ENCODE data around the gene ARHGEF25. TPM values are rescaled to one million over a fixed set of nuclear protein-coding genes. Genes with fewer than 3 reads are reported as not detected.

Gene ARHGEF25
- total RNA-seq, 1 donor from 2014 or later: 2.3 TPM

GRCh38 chr12:57583008-57583831 is 28.0 kb upstream of the ARHGEF25 start:
- peak; percentile 35 for DNase-seq (ENCODE audit: low read depth)

GRCh38 chr12:57584050-57584449 is 27.2 kb upstream of the ARHGEF25 start:
- Histone ChIP-seq H3K36me3 (ENCODE audit: control insufficient read depth, insufficient read depth, low read length) (peaks cover 3% of the 10 kb centered on the region), H3K4me3 (ENCODE audit: low read depth, low read length) (no peak overlapping the region), H3K27me3 (ENCODE audit: control insufficient read depth, insufficient read depth, low read length) (no peaks in the 10 kb centered on the region)
- no peak for TF ChIP-seq CTCF (IDR thresholded peaks at IDR 0.05; ENCODE audit: insufficient read depth, low read length, poor library complexity, severe bottlenecking)
- DNase-seq (ENCODE audit: low read depth): no peak

More at GRCh38 chr12:57583008-57583831, 28.0 kb upstream of the ARHGEF25 start:
- H3K4me3 ChIP-seq (ENCODE audit: low read depth, low read length): no peak overlapping the region
- peak; percentile 90 for TF ChIP-seq CTCF (IDR thresholded peaks at IDR 0.05; ENCODE audit: insufficient read depth, low read length, poor library complexity, severe bottlenecking)
- peaks cover 3% of the 10 kb centered on the region for H3K36me3 ChIP-seq (ENCODE audit: control insufficient read depth, insufficient read depth, low read length)
- no peaks in the 10 kb centered on the region for H3K27me3 ChIP-seq (ENCODE audit: control insufficient read depth, insufficient read depth, low read length)

GRCh38 chr12:57584690-57585089 is 26.5 kb upstream of the ARHGEF25 start:
- no peak for TF ChIP-seq CTCF (IDR thresholded peaks at IDR 0.05; ENCODE audit: insufficient read depth, low read length, poor library complexity, severe bottlenecking)
- H3K4me3 ChIP-seq (ENCODE audit: low read depth, low read length): no peak overlapping the region
- H3K36me3 ChIP-seq (ENCODE audit: control insufficient read depth, insufficient read depth, low read length): peaks cover 3% of the 10 kb centered on the region
- H3K27me3 ChIP-seq (ENCODE audit: control insufficient read depth, insufficient read depth, low read length): no peaks in the 10 kb centered on the region
- no peak for DNase-seq (ENCODE audit: low read depth)

DNA sequence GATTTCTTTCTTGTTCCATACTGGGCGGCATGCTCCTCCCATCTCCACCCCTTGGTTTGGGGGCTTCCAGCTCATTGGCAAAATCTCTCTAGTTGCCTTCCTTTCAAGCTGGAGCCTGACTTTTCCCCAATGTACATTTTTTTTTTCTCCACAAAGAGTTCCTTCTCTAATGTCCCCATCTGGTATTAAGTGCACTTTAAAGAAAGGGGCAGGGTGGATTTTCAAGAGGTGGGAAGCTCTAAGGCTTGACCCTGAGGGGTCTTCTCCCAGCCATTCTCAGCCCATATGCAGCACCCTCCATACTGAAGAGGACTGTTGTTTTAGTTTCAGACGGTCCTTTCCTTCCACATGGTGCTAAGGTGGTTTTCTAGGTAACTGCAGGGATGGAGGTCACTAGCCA is 26.1 kb upstream of the ARHGEF25 start:
- Histone ChIP-seq H3K27me3 (ENCODE audit: control insufficient read depth, insufficient read depth, low read length) (no peaks in the 10 kb centered on the region), H3K36me3 (ENCODE audit: control insufficient read depth, insufficient read depth, low read length) (peaks cover 3% of the 10 kb centered on the region), H3K4me3 (ENCODE audit: low read depth, low read length) (no peak overlapping the region)
- TF ChIP-seq CTCF (IDR thresholded peaks at IDR 0.05; ENCODE audit: insufficient read depth, low read length, poor library complexity, severe bottlenecking): no peak
- no peak for DNase-seq (ENCODE audit: low read depth)

- Histone ChIP-seq H3K4me3 (ENCODE audit: low read depth, low read length) (no peak overlapping the region), H3K36me3 (ENCODE audit: control insufficient read depth, insufficient read depth, low read length) (peaks cover 3% of the 10 kb centered on the region), H3K27me3 (ENCODE audit: control insufficient read depth, insufficient read depth, low read length) (no peaks in the 10 kb centered on the region)
- no peak for TF ChIP-seq CTCF (IDR thresholded peaks at IDR 0.05; ENCODE audit: insufficient read depth, low read length, poor library complexity, severe bottlenecking)
- DNase-seq (ENCODE audit: low read depth): no peak
Measured at GRCh38 chr12:57586128-57586527, 25.1 kb upstream of the ARHGEF25 start.
